Measurements from ENCODE around the gene AMBP. TPM values are rescaled to one million over a fixed set of nuclear protein-coding genes. Genes with fewer than 3 reads are reported as not detected.
A peak's percentile ranks its signal among the peaks of the same experiment; 100 is the strongest.

Gene AMBP
- total and polyA plus RNA-seq, 2 of the 13 experiments (the other 11 are each of a cell fraction or from before 2014, with no cell fraction given): 1,510 to 2,580 TPM

DNA sequence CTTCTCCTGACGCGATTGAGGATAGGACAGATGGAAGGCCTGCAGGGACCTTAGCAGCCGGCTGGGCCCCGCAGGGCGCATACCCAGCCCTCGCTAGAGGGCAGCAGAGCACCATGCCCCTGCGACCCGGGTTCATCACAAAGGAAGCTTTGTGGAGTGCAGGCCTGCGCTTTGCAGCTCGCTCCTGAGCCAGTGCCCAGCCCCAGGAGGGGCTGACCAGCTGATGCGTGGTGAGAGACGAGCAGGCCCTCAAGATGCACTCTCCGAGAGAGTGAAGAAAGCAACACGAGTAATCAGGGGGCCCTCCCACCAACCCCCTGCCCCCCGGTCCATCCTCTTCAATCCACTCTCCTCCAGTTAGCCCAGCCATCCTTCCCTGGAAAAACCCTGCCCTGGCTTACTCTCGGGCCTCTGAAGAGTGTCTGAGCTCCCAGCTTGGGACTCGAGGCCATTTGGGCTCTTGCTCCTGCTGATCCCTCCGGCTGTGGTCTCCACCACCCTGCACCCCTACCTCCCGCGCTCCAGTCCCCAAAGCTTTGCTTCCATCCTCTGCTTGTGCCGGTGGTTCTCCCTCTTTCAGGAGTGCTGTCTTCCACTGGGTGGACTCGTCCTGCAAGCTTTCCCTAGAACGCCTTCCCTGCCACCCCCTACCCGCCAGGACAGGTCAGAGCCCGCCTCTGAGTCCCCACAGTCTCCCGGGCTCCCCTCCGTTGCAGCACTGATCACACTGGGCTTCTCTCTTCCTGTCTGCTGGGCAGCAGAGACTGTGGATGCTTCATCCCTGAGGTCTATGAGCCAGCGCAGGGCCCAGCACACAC is 30.1 kb upstream of the AMBP start (continued):
- TF ChIP-seq NPAS2 (CRISPR knock-in tag; IDR thresholded peaks at IDR 0.05; ENCODE audit: borderline replicate concordance): no peak
- no peak for TF ChIP-seq ZNF674 (CRISPR knock-in tag; IDR thresholded peaks at IDR 0.05; ENCODE audit: low read depth)
- no peak for TF ChIP-seq ZNF33B (CRISPR knock-in tag; IDR thresholded peaks at IDR 0.05)
- TF ChIP-seq PITX1 (CRISPR knock-in tag; IDR thresholded peaks at IDR 0.05): no peak
- no peak for TF ChIP-seq POGK (CRISPR knock-in tag; conservative IDR thresholded peaks at IDR 0.05)
- peak; percentile 50; the same call in 1 of the 2 replicates for TF ChIP-seq ZBED4 (CRISPR knock-in tag; IDR thresholded peaks at IDR 0.05; ENCODE audit: borderline replicate concordance)
- 0 out of 2 replicates have a peak, but pooled peaks have one; percentile 36 for TF ChIP-seq ZNF143 (CRISPR knock-in tag; IDR thresholded peaks at IDR 0.05)
- no peak for TF ChIP-seq EHMT2 (IDR thresholded peaks at IDR 0.05; ENCODE audit: borderline replicate concordance, low read depth, low read length)
- TF ChIP-seq ZNF205 (CRISPR knock-in tag; IDR thresholded peaks at IDR 0.05): 0 out of 2 replicates have a peak, but pooled peaks have one; percentile 41
- no peak for TF ChIP-seq ATAD3A (CRISPR knock-in tag; IDR thresholded peaks at IDR 0.05)
- peak; percentile 39; the same call in 1 of the 2 replicates for TF ChIP-seq MIXL1 (CRISPR knock-in tag; IDR thresholded peaks at IDR 0.05)
- TF ChIP-seq TEAD3 (CRISPR knock-in tag; optimal IDR thresholded peaks at IDR 0.05; ENCODE audit: borderline replicate concordance): peak; percentile 79
- TF ChIP-seq HOXD1 (CRISPR knock-in tag; IDR thresholded peaks at IDR 0.05): no peak
- no peak for TF ChIP-seq ZNF737 (CRISPR knock-in tag; IDR thresholded peaks at IDR 0.05; ENCODE audit: borderline replicate concordance)
- no peak for TF ChIP-seq NFATC3 (CRISPR knock-in tag; IDR thresholded peaks at IDR 0.05)
- TF ChIP-seq FOXK1 (CRISPR knock-in tag; IDR thresholded peaks at IDR 0.05; ENCODE audit: borderline replicate concordance, low read depth): peak; percentile 14; the same call in 1 of the 2 replicates
- TF ChIP-seq RFXANK (CRISPR knock-in tag; IDR thresholded peaks at IDR 0.05): no peak; the same call in 1 of the 2 replicates
- TF ChIP-seq TP53 (CRISPR knock-in tag; conservative IDR thresholded peaks at IDR 0.05): 0 out of 2 replicates have a peak, but pooled peaks have one; percentile 66
- TF ChIP-seq ZNF549 (CRISPR knock-in tag; IDR thresholded peaks at IDR 0.05): no peak
- TF ChIP-seq PAX8 (CRISPR knock-in tag; IDR thresholded peaks at IDR 0.05; ENCODE audit: borderline replicate concordance): no peak
- no peak; the same call in 1 of the 2 replicates for TF ChIP-seq ZNF780A (CRISPR knock-in tag; IDR thresholded peaks at IDR 0.05)
